GM21619 (cell line): ENCODE measurements around the gene CREB3L1.

Source experiments
- ATAC-seq: cut with Tn5 transposase; IDR thresholded peaks from one replicate; pipeline ENCODE4 v1.9.1; 2021; ENCODE audit not compliant: unreplicated experiment

CREB3L1 gene

GRCh38 chr11:46272816-46273427 is 4.5 kb upstream of the CREB3L1 start:
- ATAC-seq = no peak

- ATAC-seq = no peak
Observed at GRCh38 chr11:46273511-46274205, 3.8 kb upstream of the CREB3L1 start.

GRCh38 chr11:46275964-46276641 is 1.4 kb upstream of the CREB3L1 start:
- ATAC-seq = no peak

DNA sequence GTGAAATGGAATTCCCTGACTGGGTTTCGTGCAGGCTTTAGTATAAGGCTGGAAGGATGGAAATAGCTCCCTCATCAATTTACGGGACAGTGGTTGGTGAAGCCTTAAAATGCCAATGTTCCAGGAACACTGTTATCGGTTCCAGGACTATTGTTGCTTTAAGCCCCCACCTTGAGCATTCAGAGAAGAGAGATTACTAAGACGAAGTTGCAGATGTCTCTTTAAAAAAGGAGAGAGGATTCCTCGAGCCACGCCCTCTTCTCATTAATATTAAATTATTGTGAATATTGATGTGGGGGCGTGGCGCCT is 195 bp upstream of the CREB3L1 start:
- ATAC-seq = no peak

DNA sequence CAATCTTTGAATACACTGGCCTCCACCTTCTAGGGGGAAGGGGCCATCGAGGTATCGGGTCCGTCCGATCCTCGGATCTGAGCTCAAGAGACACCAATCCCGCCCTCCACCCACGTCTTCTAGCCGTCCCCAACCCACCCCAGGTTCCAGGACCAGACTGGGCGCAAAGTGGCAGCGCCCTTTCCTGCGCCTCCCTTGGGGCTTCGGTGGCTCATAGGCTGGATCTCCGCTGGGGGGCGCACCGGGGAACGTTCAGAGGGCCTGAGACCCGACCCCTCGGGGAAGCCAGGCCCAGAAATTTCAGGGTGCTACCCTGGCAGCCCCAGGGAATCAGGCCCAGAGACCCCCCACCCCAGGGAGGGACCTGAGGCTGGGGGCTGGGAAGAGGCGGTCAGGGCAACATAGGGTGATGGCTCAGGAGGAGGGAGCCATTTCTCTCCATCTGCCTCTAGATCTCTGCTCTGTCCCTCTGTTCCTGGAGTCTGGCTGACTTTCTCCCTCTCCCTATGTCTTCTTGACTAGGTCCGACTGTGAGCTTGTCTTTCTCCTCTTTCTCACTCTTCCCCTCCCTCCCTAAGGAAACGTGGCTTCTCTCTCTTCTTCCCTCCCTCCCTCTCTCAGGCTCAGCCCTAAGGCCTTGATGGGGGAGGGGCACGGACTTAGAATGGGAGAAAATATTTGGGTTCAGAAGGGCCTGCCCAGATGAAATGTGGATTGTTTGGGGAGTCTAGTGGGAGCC is 1.1 kb downstream of the CREB3L1 start:
- ATAC-seq = no peak

DNA sequence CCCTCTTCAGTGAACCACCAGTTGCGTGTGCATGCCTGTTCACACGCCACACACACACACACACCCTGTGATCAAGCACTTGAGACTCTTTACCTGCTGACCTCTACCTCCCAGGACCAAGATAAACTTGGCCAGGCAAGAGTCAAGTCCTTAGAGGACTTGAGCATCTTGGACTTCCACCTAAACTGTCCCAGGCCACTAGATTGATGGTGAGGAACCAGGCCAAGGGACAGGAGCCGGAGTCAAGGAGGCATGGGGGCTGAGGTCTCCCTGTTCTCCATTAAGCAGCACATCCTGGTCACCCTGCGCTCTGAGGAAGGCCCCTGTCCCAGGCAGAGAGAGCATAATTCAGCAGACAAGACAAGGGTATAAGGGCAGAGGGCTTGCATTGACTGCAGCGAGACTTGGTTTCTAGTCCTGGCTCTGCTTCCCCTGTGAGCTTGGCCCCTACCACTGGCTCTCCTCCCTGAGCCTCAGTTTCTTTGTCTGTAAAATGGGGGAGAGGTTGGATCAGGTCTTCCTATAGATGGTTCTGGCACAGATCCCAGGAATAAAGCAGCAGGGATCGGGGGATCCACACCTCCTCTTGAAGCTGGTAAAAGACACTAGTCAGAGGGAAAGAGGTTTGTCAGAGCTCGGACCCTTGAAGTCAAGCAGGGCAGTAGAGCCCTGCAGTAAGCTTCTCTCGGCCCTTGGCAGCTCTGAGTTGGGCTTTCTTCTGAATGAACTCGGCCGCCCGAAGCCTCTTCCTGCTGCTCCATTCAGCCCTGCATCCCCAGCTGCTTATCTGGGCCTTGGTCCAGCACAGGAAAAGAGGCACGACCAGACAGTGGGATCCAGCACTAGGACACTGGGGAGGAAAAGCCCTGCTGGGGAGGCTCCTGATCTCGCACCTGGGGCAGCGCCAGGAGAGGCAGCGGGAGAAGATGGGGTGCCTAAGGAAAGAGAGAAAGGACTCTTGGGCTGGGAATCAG is 2.0 kb downstream of the CREB3L1 start:
- ATAC-seq = no peak

- ATAC-seq = no peak
Observed at GRCh38 chr11:46280706-46281105, 3.2 kb downstream of the CREB3L1 start.

DNA sequence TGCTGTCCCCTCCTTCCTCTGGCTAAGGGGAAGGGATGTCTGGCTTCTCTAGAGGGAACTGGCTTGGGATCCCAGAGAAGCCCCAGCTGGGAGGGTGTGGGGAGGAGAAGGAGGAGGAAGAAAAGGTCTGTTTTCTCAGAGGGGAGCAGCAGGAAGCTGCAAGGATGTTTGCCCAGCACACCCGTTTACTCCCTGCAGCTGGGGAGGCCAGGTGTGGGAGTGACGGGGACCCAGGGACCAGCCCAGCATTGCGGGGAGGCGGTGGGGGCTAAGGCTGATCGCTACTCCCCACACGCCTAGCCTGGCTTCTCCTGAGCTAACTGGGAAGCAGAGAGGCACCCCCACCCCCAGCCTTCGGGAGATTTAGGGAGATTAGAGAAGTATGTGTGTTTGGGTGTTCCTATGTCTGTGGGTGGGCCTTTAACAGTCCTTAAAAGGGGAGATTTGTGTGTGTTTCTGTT is 3.9 kb downstream of the CREB3L1 start:
- no peak for ATAC-seq

GRCh38 chr11:46285173-46285572 is 7.7 kb downstream of the CREB3L1 start:
- ATAC-seq = no peak

DNA sequence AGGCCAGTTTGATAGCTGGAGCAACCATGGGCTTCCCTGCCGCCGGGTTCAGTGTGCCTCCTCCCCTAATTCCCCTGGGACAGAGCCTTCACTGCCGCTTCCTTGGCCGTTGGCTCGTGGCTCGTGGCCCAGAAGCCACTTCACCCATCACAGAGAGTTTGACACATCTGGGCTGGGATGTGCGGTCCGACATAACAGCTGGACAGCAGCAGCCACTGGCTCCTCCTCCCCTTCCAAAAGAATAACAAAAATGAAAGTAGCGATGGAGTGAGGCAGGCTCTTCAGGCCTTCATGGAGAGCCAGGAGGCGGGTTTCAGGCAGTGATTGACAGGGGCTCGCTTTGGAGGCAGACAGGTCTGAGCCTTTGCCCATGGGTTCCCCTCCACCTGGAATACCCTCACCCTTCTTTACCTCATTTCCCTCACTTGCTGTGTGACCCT is 8.2 kb downstream of the CREB3L1 start:
- ATAC-seq = no peak

DNA sequence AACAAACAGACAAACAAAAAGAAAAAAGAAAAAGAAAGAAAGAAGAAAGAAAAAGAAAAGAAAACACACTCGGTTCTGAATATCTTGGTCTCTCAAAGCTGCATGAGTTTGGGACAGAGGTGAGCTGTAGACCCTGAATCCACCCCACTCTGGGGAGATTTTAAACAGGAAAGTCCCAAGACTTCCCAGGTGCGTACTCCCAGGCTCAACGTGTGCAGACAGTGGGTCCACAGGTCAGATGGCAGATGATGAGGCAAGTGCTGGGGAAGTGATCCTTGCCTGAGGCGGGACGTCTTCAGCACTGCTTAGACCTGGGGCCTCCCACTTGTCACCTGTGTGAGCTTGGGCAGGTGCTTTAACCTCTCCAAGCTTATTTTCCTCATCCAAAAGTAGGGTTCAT is 9.3 kb downstream of the CREB3L1 start:
- ATAC-seq = no peak

- no peak for ATAC-seq
Observed at GRCh38 chr11:46288451-46288850, 11.0 kb downstream of the CREB3L1 start.

DNA sequence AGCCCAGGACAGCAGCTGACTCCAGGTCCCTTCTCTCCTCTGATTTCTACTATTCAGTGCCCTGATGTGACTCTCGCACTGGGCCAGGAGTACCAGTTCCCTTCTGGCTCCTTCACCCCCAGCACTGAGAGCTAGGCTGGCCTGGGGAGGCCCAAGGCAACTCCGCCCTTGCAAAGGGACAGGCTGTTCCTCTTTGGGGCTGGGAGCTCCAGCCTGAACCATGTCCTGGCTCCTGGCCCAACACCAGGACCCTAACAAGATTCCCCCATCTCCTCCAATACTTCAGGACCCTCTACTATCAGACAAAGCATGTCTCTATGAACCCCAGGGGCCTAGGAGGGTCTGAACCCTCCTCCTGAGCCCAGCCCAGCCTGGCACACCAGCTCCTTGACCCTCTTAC is 12.5 kb downstream of the CREB3L1 start:
- no peak for ATAC-seq

DNA sequence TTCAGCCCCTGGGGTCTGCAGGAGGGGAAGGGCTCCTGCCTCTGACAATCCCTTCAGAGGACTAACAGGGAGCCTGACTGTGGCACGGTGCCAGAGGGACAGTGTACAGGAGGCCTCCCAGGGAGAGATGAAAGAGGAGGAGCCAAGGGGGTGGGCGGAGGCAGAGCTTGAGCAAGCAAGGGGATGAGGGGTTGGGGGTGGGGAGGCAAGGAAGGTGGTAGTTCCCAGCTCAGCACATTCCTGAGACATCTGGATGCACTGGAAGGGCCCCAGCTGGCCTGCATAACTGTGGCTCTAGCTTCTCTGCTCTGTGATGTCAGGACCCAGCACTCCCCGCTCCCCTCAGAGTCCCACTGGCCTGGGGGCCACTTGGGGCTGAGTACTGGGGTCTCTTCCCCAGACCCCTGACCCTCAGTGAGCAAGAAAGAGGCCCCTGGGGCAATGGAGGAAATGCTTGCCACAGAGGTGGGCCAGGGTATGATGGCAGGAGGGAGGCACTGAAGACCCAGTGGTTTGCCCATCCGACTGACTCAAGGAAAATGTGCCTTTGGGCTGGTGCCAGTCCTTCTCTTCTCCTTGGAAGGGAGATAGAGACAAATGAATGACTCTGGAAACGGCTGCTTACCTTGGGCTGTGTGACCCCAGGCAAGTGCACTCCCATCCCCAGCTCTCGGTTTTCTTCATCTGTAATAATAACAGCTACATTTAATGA is 13.3 kb downstream of the CREB3L1 start:
- no peak for ATAC-seq

- no peak for ATAC-seq
Observed at GRCh38 chr11:46291441-46292150, 14.1 kb downstream of the CREB3L1 start.

- no peak for ATAC-seq
Observed at GRCh38 chr11:46293066-46293465, 15.6 kb downstream of the CREB3L1 start.

DNA sequence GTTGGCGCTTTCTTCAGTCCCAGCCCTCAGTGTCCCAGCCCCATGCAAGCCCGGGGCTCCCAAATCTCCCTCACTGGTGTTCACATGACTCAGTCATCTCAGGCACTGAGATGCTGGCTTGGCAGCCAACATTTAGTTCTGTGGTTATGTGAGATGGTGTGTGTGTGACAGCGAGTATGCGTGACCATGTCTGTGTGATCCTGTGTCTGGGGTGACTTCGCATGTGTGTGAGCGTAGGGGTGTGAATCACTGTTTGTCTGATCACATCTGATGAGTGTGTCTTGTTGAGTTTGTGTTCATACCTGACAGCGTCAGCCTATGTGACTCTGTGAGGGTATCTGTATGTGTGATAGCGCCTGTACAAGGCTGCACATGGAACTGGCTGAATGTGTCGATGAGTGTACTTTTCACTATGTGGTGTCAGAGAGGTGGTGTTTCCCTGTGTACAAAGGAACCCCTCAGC is 16.2 kb downstream of the CREB3L1 start:
- no peak for ATAC-seq

DNA sequence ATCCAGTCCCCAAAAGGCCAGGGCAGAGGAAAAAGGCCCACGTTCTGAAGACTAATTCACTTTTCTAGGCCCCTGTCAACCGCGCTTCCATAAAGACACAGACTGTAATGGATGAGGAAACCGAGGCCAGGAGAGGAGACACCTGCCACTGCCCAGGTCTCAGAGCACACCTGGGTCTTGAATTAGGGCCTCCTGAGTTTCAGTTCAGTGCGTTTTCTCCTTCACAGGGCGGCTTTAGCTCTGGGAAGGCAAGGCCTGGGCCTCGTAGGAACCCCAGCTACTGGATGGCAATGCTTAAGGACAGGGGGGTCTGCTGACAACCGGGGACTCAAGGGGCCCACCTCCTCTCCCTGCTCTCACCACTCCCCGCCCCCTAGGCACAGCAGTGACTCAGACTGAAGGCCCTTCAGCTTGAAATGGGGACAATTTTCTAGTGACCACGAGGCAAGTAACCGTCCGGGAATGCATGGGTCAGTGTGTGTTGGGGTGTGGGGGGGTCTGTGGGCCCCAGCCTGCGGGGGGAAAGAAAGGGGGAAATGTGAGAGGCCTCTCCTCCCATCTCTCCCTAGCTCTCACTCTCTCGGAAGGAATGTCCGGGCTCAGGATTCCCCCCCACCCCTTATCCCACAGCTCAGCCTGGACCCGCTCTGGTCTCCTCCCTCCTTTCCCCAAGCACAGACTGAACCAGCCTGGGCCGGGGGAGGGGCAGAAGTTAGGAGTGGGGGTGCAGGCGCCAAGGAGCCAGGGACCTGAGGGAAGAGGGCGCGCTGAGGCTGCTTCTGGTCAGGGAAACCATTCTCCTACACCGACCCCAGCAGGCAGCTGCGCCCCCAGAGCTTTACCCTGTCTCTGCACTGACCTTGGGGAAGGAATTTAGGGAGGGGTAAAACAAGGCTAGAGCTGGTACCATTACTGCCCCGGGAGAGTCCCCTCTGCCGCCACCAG is 17.2 kb downstream of the CREB3L1 start:
- no peak for ATAC-seq
